Hematopoietic multipotent progenitor cell treated with erythropoietin and hydrocortisone succinate and interleukin-3 and kit ligand, for 8 days (in vitro differentiated cells): ENCODE results near the gene RELCH.
A peak's percentile ranks its signal among the peaks of the same experiment; 100 is the strongest.

ENCODE experiments used
- DNase-seq: peaks from one replicate; pipeline ENCODE4 v3.0.0-alpha.2; 2015

The RELCH gene

DNA sequence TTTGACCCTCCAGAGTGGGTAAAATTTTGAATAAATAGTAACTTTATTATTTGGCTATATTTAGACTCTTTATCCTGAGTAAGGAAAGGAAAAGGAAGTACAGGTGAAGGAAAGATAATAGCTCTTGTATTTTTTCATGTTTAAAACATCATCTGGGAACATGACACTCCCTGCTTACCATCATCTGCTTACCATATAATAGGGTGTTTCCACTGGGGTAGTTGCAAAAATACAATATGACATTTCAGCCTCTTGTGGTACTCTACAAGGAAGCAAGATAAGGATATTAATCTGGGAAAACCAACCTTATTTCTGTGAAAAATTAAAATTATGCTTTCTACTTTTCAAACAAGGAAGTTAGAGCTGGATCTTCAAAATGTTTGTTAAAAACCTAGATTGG lies 9.9 kb downstream of the RELCH start:
- DNase-seq: no peak

GRCh38 chr18:62198259-62198658 lies 11.2 kb downstream of the RELCH start:
- DNase-seq: no peak

DNA sequence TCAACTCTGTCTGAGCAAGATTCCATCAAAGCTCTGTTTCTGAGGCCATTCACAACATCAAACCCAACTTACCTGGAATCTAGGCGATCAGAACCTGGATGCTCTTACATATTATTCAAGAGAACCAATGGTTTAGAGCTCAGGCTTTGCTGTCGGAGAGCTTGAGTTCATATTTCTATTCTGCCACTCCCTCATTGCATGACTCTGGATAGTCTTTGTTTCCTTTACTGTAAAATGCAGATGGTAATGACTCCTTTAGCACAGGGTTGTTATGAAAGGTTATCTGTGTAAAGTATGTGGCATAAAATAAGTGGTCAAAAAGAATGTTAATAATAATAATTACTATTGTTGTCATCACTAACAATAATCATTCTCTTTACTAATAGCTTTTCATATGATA lies 12.6 kb downstream of the RELCH start:
- no peak for DNase-seq

DNA sequence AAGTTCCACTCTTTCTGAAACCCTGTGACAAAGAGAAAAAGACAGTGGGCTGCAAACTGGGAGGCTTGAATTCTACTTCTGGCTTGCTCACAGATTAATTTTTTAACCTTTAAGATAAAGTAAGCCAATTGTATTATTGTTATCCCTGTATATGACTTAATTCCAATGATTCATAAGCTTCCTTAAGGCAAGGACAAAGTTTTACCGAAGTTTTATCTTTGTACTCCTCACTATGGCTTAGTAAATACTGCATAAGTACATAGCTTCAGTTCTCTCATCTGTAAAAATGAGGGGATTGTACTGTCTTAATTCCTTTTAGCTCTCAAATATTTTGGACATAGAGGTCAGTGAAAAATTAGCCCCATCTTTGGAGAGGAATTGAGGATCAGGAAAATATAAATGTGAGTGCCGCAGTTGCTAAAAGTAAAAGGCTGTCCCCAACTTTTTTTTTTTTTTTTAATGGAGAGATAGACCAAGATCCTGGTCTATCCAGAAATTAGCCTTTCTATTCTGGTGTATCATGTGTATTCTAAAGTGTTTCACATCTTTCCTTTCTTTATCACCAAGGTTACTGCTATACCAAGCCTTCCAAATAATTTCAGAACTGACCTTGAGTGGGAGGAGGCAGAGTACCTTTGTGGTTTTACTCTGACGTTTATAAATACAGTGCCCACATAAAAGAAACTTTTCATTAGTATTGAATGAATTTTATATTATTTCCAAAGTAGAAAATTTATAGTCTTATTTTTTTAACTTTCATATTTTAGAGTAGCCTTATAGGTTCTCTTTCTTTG lies 13.3 kb downstream of the RELCH start:
- DNase-seq: no peak

GRCh38 chr18:62201870-62202269 lies 14.8 kb downstream of the RELCH start:
- no peak for DNase-seq

- DNase-seq: no peak
These were observed 18.8 kb downstream of the RELCH start for GRCh38 chr18:62205824-62206223.

DNA sequence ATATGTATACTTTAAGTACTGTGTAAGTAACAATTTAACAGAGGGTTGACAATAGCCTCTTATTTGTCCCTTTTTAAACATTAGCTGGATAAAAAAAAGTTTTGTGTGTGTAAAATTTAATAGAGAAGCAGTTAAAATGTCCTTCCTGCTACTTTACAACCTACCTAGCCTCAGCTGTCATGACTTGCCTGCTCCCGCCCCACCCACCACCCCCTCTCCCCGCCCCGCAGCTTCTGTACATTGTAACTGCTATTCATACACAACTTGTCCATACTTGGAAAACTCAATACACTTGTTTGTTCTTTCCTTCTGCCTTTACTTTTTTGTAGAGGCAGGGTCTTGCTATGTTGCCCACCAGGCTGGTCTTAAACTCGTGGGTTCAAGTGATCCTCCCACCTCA lies 19.5 kb downstream of the RELCH start:
- DNase-seq: no peak

DNA sequence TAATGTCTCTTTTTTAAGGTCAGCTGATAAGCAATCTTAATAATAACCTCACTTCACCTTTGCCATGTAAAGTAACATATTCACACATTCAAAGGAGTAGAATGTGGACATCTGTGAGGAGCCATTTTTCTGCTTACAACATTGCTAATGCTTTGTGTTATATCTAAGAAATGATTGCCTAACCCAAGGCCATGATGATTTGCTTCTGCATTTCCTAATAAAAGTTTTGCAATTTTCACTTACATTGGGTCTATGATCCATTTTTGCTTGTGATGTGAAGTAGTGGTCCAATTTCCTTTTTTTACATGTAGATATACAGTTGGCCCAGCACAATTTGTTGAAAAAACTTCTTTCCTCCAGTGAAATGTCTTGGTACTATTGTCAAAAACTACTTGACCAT lies 22.0 kb downstream of the RELCH start:
- DNase-seq: no peak

DNA sequence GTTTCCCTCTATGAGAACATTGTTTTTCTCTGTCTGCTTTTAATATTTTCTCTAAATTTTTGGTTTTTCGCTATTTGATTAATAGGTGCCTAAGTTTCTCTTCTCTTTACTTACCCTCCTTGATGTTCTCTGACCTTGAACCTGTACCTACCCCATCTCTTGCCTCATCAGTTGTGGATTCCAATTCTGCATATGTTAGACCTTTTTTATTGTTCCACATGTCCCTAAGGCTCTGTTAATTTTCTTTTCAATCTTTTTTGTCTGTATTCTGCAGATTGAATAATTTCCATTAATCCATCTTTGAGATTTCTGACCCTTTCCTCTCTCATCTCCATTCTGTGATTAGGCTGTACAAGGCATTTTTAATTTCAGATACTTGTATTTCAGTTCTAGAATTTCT lies 23.1 kb downstream of the RELCH start:
- DNase-seq: no peak

- DNase-seq: no peak
These were observed 24.3 kb downstream of the RELCH start for GRCh38 chr18:62211325-62211828.

DNA sequence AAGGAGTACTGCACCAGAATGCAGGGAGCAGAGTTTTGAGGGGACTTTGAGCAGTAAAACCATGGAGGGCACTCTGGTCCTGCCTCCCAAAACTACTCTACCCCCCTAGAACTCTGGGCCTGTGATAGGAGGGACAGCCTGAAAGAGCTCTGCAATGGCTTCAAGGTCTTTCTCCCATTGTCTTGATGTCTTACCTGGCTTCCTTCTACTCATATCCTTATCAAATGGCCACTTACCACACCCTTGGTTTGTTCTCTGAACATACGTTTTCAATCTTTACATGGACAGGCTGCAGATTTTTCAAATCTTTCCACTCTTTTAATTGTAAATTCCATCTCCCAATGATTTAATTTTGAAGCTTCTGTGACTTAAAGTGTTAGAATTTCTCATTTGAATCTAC lies 27.7 kb downstream of the RELCH start:
- no peak for DNase-seq

GRCh38 chr18:62224229-62224628 lies 37.2 kb downstream of the RELCH start:
- DNase-seq: no peak

GRCh38 chr18:62226047-62226446 lies 39.0 kb downstream of the RELCH start:
- DNase-seq: no peak

DNA sequence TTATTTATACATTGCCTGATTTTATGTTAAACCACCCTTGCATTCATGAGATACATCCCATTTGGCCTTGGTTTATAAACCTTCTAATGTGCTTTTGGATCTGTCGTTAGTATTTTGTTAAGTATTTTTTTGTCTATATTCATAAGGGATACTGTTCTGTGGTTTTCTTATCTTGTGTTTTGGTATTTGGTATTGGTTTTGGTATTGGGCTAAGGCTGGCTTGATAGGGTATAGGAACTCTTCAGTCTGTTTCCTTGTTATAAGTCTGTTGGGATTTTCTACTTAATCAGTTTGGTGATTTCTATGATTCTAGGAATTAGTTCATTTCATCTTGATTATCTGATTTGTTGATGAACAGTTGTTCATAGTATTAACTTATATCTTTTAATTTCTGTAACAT lies 49.2 kb downstream of the RELCH start:
- DNase-seq: no peak

DNA sequence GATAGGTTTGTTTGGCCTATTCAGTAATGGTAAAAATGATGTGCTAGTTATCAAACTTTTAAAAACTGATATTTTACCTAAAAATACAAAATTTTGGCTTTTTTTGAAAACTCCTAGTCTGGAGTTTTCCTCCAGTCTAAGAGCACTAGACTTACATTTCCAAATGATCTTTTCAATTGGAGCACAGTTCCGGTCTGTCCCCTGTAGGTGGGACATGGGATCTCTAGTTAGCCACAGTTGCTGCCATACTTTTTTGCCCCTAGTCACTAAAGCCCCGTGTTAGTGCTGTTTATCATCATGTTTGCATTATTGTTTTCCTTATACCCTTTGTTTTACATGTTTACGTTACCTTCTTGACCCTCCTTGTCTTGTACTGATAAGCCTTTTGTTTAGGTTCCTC lies 52.4 kb downstream of the RELCH start:
- DNase-seq: no peak

DNA sequence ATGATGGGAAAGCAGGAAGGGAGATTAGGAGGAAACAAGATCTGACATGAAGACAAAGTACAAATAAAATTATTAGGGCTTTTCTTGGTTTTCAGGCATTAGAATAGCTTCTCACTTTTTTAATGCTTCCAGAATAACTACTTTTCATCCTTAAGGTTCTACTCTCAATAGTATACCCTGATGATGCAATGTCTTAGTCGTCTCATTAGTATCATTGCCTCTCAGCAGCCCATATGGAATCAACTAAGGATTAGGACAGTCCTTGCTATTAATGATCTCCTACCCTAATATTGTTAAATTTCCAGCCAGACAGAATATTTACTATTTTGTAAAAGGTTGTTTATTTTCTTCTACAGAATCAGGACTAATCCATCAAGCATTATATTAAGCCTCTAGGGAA lies 55.9 kb downstream of the RELCH start:
- DNase-seq: no peak

GRCh38 chr18:62245177-62245576 lies 58.1 kb downstream of the RELCH start:
- no peak for DNase-seq

- no peak for DNase-seq
These were observed 58.6 kb downstream of the RELCH start for GRCh38 chr18:62245699-62246098.

GRCh38 chr18:62248313-62248712 lies 61.3 kb downstream of the RELCH start:
- DNase-seq: no peak

- DNase-seq: peak; percentile 84
These were observed 62.5 kb downstream of the RELCH start for GRCh38 chr18:62249478-62250097.

GRCh38 chr18:62250475-62250874 lies 63.4 kb downstream of the RELCH start:
- DNase-seq: no peak

DNA sequence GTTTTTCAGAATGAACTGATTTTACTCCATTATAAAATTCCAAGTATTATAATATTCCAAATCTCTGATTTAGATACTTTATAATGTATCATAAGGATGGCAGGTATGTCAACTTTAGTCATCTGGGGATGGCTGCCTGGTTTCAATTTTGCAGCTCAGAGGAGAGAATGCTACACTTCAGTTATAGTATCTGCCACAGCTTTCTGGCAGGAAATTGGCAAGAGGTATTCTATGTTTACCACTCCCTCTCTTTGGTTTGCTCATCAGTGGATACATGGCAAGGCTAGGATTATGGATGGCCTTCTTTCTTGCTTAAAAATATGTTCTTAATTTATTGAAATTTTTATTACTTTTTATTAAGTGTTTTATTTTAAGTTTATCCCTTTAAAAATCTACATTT lies 71.0 kb downstream of the RELCH start:
- no peak for DNase-seq

- DNase-seq: peak; percentile 4
These were observed 71.6 kb downstream of the RELCH start for GRCh38 chr18:62258616-62259015.

DNA sequence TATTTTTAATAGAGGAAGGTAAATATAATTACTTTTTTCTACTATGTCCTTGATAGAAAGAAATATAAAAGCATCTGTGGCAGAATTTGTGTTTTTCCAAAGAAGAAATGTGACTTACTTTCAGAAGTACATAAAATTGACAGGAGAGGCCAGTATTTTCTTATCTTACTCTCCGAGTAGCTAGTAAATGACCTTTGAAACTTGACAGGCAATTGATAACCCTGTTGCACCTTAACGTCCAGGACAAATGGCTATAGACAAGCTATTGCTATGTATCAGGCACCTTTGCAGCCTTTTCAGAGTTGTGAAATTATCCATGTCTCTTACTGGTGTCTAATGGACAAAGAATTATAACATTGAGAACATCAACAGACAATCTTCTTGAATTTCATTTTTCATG lies 75.0 kb downstream of the RELCH start:
- no peak for DNase-seq

DNA sequence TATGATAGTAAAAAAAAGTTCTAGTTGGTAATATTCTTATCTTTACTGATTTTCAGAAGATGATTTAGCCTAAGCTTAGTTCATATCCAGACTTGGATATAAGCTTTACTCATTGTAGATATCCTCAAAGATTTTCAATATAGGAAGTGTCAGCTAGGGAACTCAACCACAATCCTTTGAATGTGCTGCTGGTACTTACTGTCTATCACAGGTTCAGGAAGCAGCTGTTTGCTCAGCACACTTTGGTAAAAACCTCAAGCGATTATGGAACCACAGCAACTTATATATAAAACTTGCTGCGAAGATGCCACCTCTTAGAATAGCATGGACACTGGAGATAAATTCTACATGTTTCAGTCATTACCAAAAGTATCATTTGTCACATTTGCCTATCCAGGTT lies 77.9 kb downstream of the RELCH start:
- peak; percentile 66 for DNase-seq
